ENCODE data around the gene LGSN.
"Not testable (repeated sequence)": the region's sequence is repeated elsewhere in the genome, so short reads cannot be mapped to it uniquely, and the experiment has no call there.

The LGSN gene

DNA sequence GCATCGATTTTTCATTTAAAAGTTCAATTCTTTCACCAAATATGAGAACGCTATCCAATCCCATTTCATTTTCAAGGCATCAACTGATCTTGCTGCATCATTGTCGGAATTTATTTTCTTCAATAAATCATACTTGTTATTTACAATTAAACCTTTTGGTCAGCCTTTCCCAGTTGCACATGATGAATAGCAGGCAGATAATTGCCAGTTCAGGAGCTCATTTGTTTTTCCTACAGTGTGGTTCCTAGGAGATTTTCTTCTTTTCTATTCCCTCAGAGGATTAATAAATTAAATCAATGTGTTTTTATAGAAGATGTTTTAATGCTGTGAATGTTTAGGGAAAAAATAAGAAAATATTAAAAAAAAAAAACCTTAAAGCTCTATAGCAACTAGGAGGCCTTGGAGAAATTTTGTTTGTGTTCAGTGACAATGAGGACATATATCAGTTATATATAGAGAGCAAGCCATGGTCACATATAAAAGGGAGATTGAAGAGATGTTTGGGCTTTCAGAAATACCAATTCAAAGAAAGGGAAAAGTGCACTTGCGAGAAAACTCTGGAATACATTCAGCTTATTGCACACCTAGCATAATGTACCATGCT lies 30.4 kb downstream of the LGSN start:
- Mint-ChIP-seq H3K4me1 (ENCODE audit: low read depth in 2 of 2) (no peaks in the 10 kb centered on the region), H3K4me3 (no peak overlapping the region), H3K27ac (no peak overlapping the region), H3K27me3 (no peaks in the 10 kb centered on the region), H3K9me3 (no peaks in the 10 kb centered on the region), H3K36me3 (ENCODE audit: insufficient read depth) (no peaks in the 10 kb centered on the region)
- ATAC-seq (replicated peaks) (no peak), DNase-seq (no peak)

DNA sequence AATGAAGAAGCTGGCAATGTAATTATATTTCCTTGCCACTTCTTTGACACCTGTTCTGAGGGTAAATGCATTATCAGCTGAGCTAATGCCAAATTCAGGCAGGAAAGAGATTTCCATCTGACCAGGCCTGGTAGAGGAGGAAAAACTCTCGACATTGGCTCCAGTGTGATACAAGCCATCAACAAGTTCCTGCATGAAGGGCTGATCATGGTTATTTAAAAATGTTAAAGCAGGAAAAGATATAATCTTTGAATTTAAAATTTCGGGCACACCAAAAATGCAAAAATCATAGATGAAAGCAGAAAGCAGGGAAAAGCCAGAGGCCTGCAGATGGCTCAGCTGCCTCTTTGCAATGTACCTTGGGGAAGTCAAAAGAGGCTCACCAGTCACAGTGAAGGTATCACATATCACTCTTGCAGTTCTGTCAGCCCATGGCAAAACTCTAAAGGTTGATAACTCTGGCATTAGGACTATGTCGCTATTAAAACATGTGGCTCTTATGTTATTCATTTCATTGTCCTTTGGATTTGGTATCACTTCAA lies 39.1 kb downstream of the LGSN start:
- no peak overlapping the region for H3K4me3 Mint-ChIP-seq
- H3K4me1 Mint-ChIP-seq (ENCODE audit: low read depth in 2 of 2) = no peaks in the 10 kb centered on the region
- no peaks in the 10 kb centered on the region for H3K27me3 Mint-ChIP-seq
- no peak for ATAC-seq (replicated peaks)
- DNase-seq = no peak
- no peaks in the 10 kb centered on the region for H3K9me3 Mint-ChIP-seq
- no peaks in the 10 kb centered on the region for H3K36me3 Mint-ChIP-seq (ENCODE audit: insufficient read depth)
- no peak overlapping the region for H3K27ac Mint-ChIP-seq

DNA sequence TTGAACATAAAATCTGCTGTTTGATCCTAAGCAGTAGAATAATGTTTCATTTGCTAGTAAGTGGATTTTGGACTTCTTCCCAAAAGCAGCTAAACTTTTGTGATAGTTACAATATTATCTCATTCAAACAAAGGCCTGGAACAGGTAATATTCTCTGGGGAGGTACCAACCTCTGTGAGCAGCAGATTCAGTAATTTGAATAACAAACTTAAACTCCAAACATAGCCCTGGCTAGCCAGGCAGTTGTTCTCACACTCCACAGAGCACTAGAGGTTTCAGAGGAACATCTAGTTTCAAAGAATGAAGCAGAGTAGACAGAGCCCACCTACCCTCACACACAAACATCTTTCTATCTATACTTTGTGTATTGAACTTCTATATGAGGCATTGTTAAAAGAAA lies 40.9 kb downstream of the LGSN start:
- H3K9me3 Mint-ChIP-seq = peaks cover 0 to 5% of the 10 kb centered on the region in 2 donors
- H3K27ac Mint-ChIP-seq = no peak overlapping the region
- no peaks in the 10 kb centered on the region for H3K27me3 Mint-ChIP-seq
- H3K4me1 Mint-ChIP-seq (ENCODE audit: low read depth in 2 of 2) = no peaks in the 10 kb centered on the region
- H3K4me3 Mint-ChIP-seq = no peak overlapping the region
- ATAC-seq (replicated peaks) (no peak), DNase-seq (no peak)
- H3K36me3 Mint-ChIP-seq (ENCODE audit: insufficient read depth) = no peaks in the 10 kb centered on the region

DNA sequence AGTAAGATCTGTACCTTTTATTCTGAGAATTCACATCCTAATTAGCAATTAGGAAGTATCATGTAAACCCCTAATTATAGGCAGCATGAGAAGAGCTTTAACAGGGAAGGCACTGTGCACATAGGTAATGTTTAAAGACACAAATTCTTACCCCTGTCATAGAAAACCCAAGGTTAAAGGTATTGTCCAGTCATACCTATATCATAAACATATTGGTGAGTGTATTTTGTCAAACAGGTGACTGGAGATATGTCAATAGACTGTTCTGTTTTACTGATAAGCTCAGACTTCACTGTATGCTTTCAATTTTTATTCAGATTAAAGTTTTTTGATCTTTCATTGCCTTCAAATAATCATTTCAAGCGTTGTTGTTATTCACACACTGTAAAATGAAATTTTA lies 43.8 kb downstream of the LGSN start:
- no peak overlapping the region for H3K4me3 Mint-ChIP-seq
- DNase-seq (no peak), ATAC-seq (replicated peaks) (no peak)
- no peaks in the 10 kb centered on the region for H3K4me1 Mint-ChIP-seq (ENCODE audit: low read depth in 2 of 2)
- H3K27me3 Mint-ChIP-seq = no peaks in the 10 kb centered on the region
- no peaks in the 10 kb centered on the region for H3K36me3 Mint-ChIP-seq (ENCODE audit: insufficient read depth)
- H3K9me3 Mint-ChIP-seq = peaks cover 2 to 6% of the 10 kb centered on the region in 2 donors
- no peak overlapping the region for H3K27ac Mint-ChIP-seq

DNA sequence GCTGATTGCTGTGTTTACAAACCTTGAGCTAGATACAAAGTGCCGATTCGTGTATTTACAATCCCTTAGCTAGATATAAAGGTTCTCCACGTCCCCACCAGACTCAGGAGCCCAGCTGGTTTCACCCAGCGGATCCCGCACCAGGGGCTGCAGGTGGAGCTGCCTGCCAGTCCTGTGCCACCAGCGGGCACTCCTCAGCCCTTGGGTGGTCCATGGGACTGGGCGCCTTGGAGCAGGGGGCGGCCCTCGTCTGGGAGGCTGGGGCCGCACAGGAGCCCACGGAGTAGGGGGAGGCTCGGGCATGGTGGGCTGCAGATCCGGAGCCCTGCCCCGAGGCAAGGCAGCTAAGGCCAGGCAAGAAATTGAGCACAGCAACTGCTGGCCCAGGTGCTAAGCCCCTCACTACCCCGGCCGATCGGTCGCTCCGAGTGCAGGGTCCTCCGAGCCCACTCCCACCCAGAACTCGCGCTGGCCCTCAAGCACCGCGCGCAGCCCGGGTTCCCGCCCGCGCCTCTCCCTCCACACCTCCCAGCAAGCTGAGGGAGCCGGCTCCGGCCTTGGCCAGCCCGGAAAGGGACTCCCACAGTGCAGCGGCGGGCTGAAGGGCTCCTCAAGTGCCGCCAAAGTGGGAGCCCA lies 44.9 kb downstream of the LGSN start:
- H3K27me3 Mint-ChIP-seq; ATAC-seq (replicated peaks); H3K9me3 Mint-ChIP-seq; H3K4me3 Mint-ChIP-seq; H3K36me3 Mint-ChIP-seq (ENCODE audit: insufficient read depth); H3K4me1 Mint-ChIP-seq (ENCODE audit: low read depth in 2 of 2); H3K27ac Mint-ChIP-seq; DNase-seq: not testable (repeated sequence)

DNA sequence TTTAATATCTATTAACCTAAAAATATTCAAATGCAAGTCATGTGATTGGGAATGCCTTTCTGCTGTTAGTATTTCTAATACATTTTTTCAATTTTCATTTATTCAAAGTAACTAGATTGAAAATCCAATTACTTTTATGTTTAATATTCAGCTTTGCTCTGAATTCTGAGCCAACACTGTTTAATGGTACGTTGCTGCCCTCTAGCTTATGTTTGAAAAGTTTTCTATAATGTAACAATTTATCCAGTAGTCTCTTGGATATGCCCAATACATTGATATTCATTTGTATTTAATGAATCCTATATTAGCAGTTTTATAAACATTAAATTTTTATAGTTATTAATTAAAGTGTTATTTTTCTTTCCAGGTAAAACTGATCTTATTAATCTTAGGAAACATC lies 47.4 kb downstream of the LGSN start:
- Mint-ChIP-seq H3K27ac (no peak overlapping the region), H3K36me3 (ENCODE audit: insufficient read depth) (no peaks in the 10 kb centered on the region), H3K4me3 (no peak overlapping the region), H3K27me3 (no peaks in the 10 kb centered on the region), H3K4me1 (ENCODE audit: low read depth in 2 of 2) (no peaks in the 10 kb centered on the region), H3K9me3 (peaks cover 6 to 15% of the 10 kb centered on the region in 2 donors)
- ATAC-seq (replicated peaks) (no peak), DNase-seq (no peak)

DNA sequence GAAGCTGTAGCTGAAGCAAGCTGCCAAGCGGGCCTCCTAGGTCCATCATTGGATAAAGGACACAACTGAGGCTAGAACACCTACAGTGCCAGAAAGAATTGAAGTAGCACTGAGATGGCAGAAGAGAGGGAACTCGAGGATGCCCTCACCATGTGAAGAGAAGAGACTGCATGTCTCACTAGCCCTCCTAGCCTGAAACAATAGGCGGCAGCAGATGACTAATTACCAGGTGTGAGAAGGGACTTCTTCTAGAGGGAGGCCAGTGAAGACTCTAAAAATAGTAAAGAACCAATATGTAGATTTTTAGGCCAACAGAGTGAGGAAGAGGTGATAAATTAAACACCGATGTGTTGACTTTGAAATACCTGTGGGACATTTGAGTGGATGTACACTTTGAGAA lies 50.3 kb downstream of the LGSN start:
- ATAC-seq (replicated peaks) (no peak), DNase-seq (no peak)
- no peaks in the 10 kb centered on the region for H3K36me3 Mint-ChIP-seq (ENCODE audit: insufficient read depth)
- no peaks in the 10 kb centered on the region for H3K27me3 Mint-ChIP-seq
- H3K4me3 Mint-ChIP-seq = no peak overlapping the region
- peaks cover 6 to 15% of the 10 kb centered on the region in 2 donors for H3K9me3 Mint-ChIP-seq
- no peak overlapping the region for H3K27ac Mint-ChIP-seq
- no peaks in the 10 kb centered on the region for H3K4me1 Mint-ChIP-seq (ENCODE audit: low read depth in 2 of 2)

DNA sequence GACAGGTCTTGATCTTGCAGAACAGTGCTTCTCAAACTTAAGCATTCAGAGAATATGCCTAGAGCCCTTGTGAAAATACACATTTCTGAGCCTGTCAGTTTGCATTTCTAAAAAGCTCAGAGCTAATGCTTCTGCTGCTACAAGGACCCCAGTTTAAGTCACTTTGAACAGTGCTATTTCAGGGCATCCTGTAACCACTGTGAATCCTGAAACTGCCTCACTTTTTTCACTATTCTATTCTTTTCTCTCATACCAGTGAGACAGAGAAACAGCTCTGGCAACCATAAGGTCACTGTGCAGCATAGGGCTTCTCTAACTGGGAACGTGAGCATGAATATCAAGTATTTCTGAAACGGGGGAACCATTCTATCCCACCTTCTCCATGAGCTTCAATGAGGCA lies 51.2 kb downstream of the LGSN start:
- Mint-ChIP-seq H3K4me3 (no peak overlapping the region), H3K27ac (no peak overlapping the region), H3K9me3 (peaks cover 6 to 9% of the 10 kb centered on the region in 2 donors), H3K36me3 (ENCODE audit: insufficient read depth) (no peaks in the 10 kb centered on the region), H3K27me3 (no peaks in the 10 kb centered on the region), H3K4me1 (ENCODE audit: low read depth in 2 of 2) (no peaks in the 10 kb centered on the region)
- ATAC-seq (replicated peaks) = no peak
- DNase-seq = no peak

DNA sequence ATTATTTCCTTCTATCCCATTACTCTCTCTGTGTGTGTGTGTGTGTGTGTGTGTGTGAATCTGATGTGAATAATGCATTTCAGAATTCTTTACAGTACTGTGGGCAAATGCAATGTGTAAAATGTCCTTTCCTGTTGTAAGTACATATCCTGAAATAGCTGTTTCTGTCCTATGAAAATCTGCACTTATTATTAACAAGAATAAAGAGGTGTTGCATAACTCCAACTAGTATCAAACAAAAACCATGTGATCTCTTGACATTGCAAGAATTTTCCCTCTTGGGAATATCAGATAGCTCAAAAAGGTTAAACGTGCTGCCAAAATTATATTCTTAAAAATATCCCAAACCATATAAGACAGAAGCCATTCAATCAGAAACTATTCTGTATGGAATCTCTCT lies 52.0 kb downstream of the LGSN start:
- no peaks in the 10 kb centered on the region for H3K36me3 Mint-ChIP-seq (ENCODE audit: insufficient read depth)
- peaks cover 6 to 9% of the 10 kb centered on the region in 2 donors for H3K9me3 Mint-ChIP-seq
- H3K4me3 Mint-ChIP-seq = no peak overlapping the region
- no peak for DNase-seq
- H3K27ac Mint-ChIP-seq = no peak overlapping the region
- no peaks in the 10 kb centered on the region for H3K27me3 Mint-ChIP-seq
- no peak for ATAC-seq (replicated peaks)
- no peaks in the 10 kb centered on the region for H3K4me1 Mint-ChIP-seq (ENCODE audit: low read depth in 2 of 2)

DNA sequence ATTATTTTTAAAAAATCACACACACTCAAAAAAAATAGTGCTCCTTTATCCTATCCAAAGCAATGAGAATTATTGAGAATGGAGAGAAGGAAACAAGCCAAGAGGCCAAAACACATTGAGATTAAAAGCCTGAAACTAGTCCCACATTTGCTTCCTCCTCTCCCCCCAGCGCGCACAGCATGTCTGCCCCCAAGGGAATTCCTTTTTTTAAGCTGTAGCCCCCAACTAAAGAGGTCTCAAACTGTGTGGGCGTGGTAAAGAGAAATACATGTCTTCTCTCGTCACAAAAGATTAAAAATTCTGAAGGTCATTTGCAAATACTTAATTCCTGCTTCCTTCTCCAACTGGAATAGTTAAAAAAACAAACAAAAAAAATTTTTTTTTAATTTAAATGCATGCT lies 52.7 kb downstream of the LGSN start:
- Mint-ChIP-seq H3K4me3 (no peak overlapping the region), H3K27ac (no peak overlapping the region), H3K9me3 (peaks cover 8 to 9% of the 10 kb centered on the region in 2 donors), H3K27me3 (no peaks in the 10 kb centered on the region), H3K36me3 (ENCODE audit: insufficient read depth) (no peaks in the 10 kb centered on the region), H3K4me1 (ENCODE audit: low read depth in 2 of 2) (no peaks in the 10 kb centered on the region)
- no peak for ATAC-seq (replicated peaks)
- DNase-seq = no peak

DNA sequence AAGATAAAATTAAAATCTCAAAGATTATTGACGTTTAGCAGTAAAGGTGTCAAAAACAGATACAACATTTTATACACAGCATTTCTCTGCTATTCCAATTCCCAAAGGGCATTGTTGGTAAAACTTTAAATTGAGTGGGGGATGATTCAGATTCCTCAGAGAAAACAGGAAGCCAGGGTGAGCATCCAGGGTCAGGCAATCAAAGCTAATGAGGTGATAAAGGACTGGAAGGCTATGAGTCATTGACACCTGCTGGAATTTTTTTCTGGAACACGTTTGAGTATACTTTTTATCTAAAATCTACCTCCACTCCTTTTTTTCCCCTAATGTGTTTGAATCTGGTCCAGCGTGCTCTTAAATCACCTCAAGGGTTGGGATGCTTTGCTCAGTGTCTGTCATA lies 56.3 kb downstream of the LGSN start:
- H3K4me3 Mint-ChIP-seq = no peak overlapping the region
- no peaks in the 10 kb centered on the region for H3K27me3 Mint-ChIP-seq
- H3K27ac Mint-ChIP-seq = no peak overlapping the region
- no peak for DNase-seq
- H3K9me3 Mint-ChIP-seq = peaks cover 0 to 4% of the 10 kb centered on the region in 2 donors
- no peaks in the 10 kb centered on the region for H3K36me3 Mint-ChIP-seq (ENCODE audit: insufficient read depth)
- ATAC-seq (replicated peaks) = no peak
- H3K4me1 Mint-ChIP-seq (ENCODE audit: low read depth in 2 of 2) = no peaks in the 10 kb centered on the region

DNA sequence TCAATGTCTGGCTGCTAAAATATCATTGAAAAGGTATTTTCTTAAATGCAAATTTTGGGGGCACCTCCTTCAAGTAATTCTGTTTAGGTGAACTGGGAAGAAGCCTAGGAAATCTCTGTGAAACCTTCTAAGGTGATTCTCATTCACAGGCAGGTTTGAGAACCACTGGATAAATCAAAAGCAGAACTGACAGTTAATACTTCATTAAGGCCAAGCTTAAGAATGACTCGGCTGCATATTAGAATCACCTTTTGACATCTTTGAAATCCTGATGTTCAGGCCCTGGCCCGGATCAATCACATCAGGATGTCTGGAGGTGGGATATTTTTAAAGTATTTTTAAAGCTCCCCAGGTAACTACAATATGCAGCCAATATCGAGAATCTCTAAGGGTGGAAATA lies 58.0 kb downstream of the LGSN start:
- Mint-ChIP-seq H3K27ac (no peak overlapping the region), H3K36me3 (ENCODE audit: insufficient read depth) (no peaks in the 10 kb centered on the region), H3K27me3 (no peaks in the 10 kb centered on the region), H3K4me1 (ENCODE audit: low read depth in 2 of 2) (no peaks in the 10 kb centered on the region), H3K4me3 (no peak overlapping the region), H3K9me3 (peaks cover 0 to 4% of the 10 kb centered on the region in 2 donors)
- ATAC-seq (replicated peaks) (no peak), DNase-seq (no peak)

DNA sequence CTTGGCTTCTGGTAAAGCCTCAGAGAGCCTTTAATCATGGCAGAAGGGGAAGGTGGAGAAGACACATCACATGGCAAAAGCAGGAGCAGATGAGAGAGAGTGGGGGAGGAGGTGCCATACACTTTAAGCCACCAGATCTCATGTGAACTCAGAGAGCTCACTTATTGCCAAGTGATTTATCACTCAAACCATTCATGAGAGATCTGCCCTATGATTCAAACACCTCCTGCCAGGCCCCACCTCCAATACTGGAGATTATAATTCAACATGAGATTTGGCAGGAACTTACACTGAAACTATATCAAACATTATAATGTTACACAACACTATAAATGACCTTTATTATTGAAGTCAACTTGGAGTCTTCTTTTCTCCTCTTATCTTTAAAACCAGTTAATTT lies 60.6 kb downstream of the LGSN start:
- Mint-ChIP-seq H3K27ac (no peak overlapping the region), H3K9me3 (peaks cover 0 to 7% of the 10 kb centered on the region in 2 donors), H3K36me3 (ENCODE audit: insufficient read depth) (no peaks in the 10 kb centered on the region), H3K4me3 (no peak overlapping the region), H3K27me3 (no peaks in the 10 kb centered on the region), H3K4me1 (ENCODE audit: low read depth in 2 of 2) (no peaks in the 10 kb centered on the region)
- DNase-seq (no peak), ATAC-seq (replicated peaks) (no peak)

DNA sequence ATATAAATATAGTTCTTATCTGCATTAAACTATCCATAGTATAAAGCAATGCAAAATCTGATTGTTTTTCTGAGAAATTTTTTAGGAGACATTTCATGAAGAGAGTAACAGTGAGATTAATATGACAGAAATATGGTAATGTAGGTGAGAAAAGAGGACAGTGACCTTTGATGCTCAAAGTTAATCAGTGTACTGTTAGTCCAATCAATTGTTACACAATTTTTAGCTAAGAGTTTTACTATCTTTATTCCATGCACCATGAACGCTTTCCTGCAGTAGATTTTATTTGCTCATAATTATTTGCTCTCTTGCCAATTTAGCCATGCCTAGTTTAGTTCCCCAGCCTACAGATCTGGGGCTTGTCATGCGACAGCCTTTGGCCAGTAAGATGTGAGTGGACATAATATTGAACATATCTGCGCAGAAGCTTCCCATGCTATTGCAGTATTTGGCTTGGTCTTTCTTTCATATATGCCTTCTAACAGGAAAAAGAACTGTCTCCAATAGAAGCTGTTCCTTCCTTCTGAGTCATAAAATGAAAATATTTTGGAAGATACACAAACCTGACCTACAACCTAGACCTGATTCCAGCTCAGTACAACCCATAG lies 69.8 kb downstream of the LGSN start:
- ATAC-seq (replicated peaks) (no peak), DNase-seq (no peak)
- no peak overlapping the region for H3K4me3 Mint-ChIP-seq
- H3K27ac Mint-ChIP-seq = no peak overlapping the region
- H3K36me3 Mint-ChIP-seq (ENCODE audit: insufficient read depth) = no peaks in the 10 kb centered on the region
- H3K27me3 Mint-ChIP-seq = no peaks in the 10 kb centered on the region
- H3K4me1 Mint-ChIP-seq (ENCODE audit: low read depth in 2 of 2) = no peaks in the 10 kb centered on the region
- H3K9me3 Mint-ChIP-seq = peaks cover 0 to 1% of the 10 kb centered on the region in 2 donors
